HepG2 (cell line): ENCODE measurements around the gene MBD3. TPM values are rescaled to one million over a fixed set of nuclear protein-coding genes. Genes with fewer than 3 reads are reported as not detected.
A peak's percentile ranks its signal among the peaks of the same experiment; 100 is the strongest.

Experiments
- HMG20B ChIP-seq: conservative IDR thresholded peaks from 2 replicates; pipeline ENCODE4 v1.6.1; 2016; ENCODE audit warnings: missing genetic modification reagents, missing compliant biosample characterization
- SNAPC2 ChIP-seq: sonication (generic); formaldehyde crosslinking; IDR thresholded peaks from 2 replicates; pipeline ENCODE4 v1.8.1; 2022; ENCODE audit warnings: mild to moderate bottlenecking, missing genetic modification reagents
- ZNF234 ChIP-seq: sonication (generic); formaldehyde crosslinking; conservative IDR thresholded peaks from 2 replicates; pipeline ENCODE4 v1.5.1; 2020; ENCODE audit warnings: mild to moderate bottlenecking, missing genetic modification reagents
- polyA plus RNA-seq, 8 experiments: library from polyadenylated mRNA; depleted of rRNA in 3 of 8; stranded (reverse) in 7 of 8; unstranded in 1 of 8; fragments of >200 nt; fragmentation: Illumina TruSeq in 4 of 8; extraction: Trizol in 4 of 8; gene quantifications; 2 replicates each; pipeline versions ENCODE4 v1.2.1 to v1.2.3, GENCODE V29; 2011 to 2016; ENCODE audit warnings: low read depth in 4 of 8, missing spikeins in 1 of 8, mixed read lengths in 1 of 8; ENCODE audit not compliant: insufficient read depth in 1 of 8
- total RNA-seq, 5 experiments: library from RNA; depleted of rRNA; stranded (reverse); fragments of >200 nt; fragmentation: Illumina TruSeq; extraction: Trizol; gene quantifications; 2 replicates each; pipeline ENCODE4 v1.2.3, GENCODE V29; 2016; ENCODE audit warnings: low read depth in 1 of 5
- TF ChIP-seq, protein P1 (sequence below): sonication (generic); formaldehyde crosslinking; IDR thresholded peaks from 2 replicates; pipeline ENCODE4 v1.4.0; 2020; ENCODE audit warnings: mild to moderate bottlenecking, missing genetic modification reagents
- TF ChIP-seq, protein P2 (sequence below): sonication (generic); formaldehyde crosslinking; IDR thresholded peaks from 2 replicates; pipeline ENCODE4 v1.8.0; 2022; ENCODE audit warnings: mild to moderate bottlenecking, missing genetic modification reagents; ENCODE audit not compliant: insufficient replicate concordance
- TF ChIP-seq, protein P3 (sequence below): sonication (generic); formaldehyde crosslinking; IDR thresholded peaks from 2 replicates; pipeline ENCODE4 v1.8.0; 2022; ENCODE audit warnings: mild to moderate bottlenecking, missing genetic modification reagents, borderline replicate concordance
- TF ChIP-seq, protein P4 (sequence below): sonication (generic); formaldehyde crosslinking; IDR thresholded peaks from 2 replicates; pipeline ENCODE4 v1.5.1; 2020; ENCODE audit warnings: missing genetic modification reagents, mild to moderate bottlenecking, borderline replicate concordance

Gene MBD3
- total and polyA plus RNA-seq, 2 of the 13 experiments (the other 11 are each of a cell fraction or from before 2014, with no cell fraction given), result 21.2 to 76.9 TPM

DNA sequence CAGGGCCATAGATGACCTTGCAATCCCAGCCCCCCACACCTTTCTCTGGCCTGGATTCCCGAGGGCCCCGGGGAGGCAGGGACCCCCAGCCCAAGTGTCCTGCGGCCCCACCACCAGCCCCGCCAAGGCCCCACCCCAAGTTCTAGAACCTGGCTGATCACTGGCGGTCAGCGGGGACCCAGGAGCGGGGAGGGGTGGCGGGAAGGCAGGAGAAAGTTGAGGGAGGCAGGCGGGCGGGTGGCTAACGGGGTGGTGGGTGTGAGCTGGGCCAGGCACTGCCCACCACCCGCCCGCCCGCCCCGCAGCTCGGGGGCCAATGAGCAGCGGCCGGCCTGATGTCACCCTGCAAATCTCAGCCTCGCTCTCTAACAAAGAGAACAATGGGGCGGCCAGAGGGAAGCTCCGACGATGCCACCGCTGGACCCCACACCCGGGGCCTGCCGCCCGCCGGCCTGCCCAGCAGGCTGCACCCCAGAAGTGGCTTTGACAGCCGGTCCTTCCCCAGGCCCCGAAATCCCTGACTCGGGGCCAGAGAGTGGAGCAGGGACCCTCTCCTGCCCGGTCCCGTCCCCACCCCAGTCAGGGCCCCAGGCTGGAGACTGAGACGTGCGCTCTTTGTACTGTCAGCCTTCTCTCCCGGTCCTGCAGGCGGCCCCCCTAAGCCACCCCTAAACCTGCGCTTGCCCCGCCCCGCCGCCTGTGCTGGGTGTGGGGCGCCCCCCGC, 26.1 kb downstream of the MBD3 start (continued):
- TF ChIP-seq, protein P1, sequence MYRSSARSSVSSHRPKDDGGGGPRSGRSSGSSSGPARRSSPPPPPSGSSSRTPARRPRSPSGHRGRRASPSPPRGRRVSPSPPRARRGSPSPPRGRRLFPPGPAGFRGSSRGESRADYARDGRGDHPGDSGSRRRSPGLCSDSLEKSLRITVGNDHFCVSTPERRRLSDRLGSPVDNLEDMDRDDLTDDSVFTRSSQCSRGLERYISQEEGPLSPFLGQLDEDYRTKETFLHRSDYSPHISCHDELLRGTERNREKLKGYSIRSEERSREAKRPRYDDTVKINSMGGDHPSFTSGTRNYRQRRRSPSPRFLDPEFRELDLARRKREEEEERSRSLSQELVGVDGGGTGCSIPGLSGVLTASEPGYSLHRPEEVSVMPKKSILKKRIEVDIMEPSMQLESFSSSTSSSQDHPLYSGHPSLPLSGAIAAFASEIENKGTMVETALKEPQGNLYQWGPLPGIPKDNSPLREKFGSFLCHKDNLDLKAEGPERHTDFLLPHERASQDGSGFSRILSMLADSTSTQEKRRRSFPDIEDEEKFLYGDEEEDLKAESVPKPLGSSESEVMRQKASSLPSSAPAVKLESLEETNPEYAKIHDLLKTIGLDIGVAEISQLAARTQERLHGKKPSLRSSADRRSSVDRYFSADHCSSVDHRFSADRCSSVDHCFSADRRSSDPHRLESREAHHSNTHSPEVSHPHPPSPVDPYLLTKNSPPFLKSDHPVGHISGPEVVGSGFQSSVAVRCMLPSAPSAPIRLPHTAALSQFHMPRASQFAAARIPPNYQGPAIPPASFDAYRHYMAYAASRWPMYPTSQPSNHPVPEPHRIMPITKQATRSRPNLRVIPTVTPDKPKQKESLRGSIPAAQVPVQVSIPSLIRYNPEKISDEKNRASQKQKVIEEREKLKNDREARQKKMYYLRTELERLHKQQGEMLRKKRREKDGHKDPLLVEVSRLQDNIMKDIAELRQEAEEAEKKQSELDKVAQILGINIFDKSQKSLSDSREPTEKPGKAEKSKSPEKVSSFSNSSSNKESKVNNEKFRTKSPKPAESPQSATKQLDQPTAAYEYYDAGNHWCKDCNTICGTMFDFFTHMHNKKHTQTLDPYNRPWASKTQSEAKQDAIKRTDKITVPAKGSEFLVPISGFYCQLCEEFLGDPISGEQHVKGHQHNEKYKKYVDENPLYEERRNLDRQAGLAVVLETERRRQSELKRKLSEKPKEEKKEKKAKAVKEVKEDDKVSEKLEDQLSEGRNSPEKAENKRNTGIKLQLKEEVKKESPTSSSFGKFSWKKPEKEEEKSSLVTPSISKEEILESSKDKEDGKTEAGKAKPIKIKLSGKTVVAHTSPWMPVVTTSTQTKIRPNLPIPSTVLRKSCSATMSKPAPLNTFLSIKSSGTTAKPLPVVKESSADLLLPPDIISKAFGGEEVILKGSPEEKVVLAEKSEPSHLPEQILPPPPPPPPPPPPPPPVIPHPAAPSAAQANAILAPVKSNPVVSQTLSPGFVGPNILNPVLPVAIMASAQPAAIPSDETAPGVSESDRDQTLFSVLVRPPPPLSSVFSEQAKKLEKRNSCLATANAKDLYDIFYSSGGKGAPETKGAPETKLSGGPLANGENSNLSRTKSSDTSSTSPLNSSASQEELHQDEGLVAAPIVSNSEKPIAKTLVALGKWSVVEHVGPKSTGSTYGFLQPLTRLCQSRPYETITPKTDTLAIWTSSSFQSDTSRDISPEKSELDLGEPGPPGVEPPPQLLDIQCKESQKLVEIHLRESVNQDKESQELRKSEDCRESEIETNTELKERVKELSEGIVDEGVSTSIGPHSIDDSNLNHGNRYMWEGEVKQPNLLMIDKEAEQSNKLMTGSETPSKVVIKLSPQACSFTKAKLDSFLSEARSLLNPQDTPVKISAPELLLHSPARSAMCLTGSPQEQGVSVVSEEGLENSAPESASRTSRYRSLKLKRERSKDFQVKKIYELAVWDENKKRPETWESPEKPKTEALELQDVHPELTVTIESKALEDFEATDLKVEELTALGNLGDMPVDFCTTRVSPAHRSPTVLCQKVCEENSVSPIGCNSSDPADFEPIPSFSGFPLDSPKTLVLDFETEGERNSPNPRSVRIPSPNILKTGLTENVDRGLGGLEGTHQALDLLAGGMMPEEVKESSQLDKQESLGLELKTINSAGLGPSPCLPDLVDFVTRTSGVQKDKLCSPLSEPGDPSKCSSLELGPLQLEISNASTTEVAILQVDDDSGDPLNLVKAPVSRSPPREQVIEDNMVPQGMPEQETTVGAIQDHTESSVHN (CRISPR knock-in tag), result no peak
- TF ChIP-seq, protein P2, sequence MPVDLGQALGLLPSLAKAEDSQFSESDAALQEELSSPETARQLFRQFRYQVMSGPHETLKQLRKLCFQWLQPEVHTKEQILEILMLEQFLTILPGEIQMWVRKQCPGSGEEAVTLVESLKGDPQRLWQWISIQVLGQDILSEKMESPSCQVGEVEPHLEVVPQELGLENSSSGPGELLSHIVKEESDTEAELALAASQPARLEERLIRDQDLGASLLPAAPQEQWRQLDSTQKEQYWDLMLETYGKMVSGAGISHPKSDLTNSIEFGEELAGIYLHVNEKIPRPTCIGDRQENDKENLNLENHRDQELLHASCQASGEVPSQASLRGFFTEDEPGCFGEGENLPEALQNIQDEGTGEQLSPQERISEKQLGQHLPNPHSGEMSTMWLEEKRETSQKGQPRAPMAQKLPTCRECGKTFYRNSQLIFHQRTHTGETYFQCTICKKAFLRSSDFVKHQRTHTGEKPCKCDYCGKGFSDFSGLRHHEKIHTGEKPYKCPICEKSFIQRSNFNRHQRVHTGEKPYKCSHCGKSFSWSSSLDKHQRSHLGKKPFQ, result no peak
- peak; percentile 62; the same call in 1 of the 2 replicates for TF ChIP-seq HMG20B (CRISPR knock-in tag)
- TF ChIP-seq, protein P3, sequence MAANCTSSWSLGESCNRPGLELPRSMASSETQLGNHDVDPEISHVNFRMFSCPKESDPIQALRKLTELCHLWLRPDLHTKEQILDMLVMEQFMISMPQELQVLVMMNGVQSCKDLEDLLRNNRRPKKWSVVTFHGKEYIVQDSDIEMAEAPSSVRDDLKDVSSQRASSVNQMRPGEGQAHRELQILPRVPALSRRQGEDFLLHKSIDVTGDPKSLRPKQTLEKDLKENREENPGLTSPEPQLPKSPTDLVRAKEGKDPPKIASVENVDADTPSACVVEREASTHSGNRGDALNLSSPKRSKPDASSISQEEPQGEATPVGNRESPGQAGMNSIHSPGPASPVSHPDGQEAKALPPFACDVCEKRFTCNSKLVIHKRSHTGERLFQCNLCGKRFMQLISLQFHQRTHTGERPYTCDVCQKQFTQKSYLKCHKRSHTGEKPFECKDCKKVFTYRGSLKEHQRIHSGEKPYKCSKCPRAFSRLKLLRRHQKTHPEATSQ (CRISPR knock-in tag), result no peak
- no peak for TF ChIP-seq ZNF234 (CRISPR knock-in tag)
- TF ChIP-seq, protein P4, sequence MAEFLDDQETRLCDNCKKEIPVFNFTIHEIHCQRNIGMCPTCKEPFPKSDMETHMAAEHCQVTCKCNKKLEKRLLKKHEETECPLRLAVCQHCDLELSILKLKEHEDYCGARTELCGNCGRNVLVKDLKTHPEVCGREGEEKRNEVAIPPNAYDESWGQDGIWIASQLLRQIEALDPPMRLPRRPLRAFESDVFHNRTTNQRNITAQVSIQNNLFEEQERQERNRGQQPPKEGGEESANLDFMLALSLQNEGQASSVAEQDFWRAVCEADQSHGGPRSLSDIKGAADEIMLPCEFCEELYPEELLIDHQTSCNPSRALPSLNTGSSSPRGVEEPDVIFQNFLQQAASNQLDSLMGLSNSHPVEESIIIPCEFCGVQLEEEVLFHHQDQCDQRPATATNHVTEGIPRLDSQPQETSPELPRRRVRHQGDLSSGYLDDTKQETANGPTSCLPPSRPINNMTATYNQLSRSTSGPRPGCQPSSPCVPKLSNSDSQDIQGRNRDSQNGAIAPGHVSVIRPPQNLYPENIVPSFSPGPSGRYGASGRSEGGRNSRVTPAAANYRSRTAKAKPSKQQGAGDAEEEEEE (CRISPR knock-in tag), result no peak
- TF ChIP-seq SNAPC2 (CRISPR knock-in tag), result no peak
